Measurements from ENCODE around the gene TRIM37.

- TF ChIP-seq CTCF (optimal IDR thresholded peaks at IDR 0.05 in 1 of 3, IDR thresholded peaks at IDR 0.05 in 1 of 3, conservative IDR thresholded peaks at IDR 0.05 in 1 of 3; ENCODE audit: extremely low read depth in 1 of 3, insufficient read depth in 2 of 3, low read length in 3 of 3) = no peak
- no peak for TF ChIP-seq EZH2 (IDR thresholded peaks at IDR 0.05; ENCODE audit: low read length)
Observed at GRCh38 chr17:59069856-59070255, 36.8 kb downstream of the TRIM37 start.

Measured in keratinocyte (primary cell).